Neural cell (in vitro differentiated cells): Measurements from ENCODE around the gene RNF19B. TPM values are rescaled to one million over a fixed set of nuclear protein-coding genes. Genes with fewer than 3 reads are reported as not detected.

Experiments
- H2AFZ ChIP-seq: fragments of 200-600, 300-800 bp; sonication (generic), shearing (Covaris generic); 2 replicates; pipeline ENCODE4 v1.6.0; 2014; ENCODE audit warnings: low read depth, mild to moderate bottlenecking, antibody characterized with exemption, low read length, moderate library complexity
- H3F3A ChIP-seq: fragments of 200-600 bp; shearing (Covaris generic); 2 replicates; pipeline ENCODE4 v1.6.1; 2016; ENCODE audit warnings: mild to moderate bottlenecking, moderate library complexity, mixed read lengths, antibody characterized with exemption, low read length; ENCODE audit not compliant: insufficient read depth, poor library complexity, severe bottlenecking
- H3K27ac ChIP-seq: fragments of 200-600, 300-800 bp; sonication (generic), shearing (Covaris generic); 2 replicates; pipeline ENCODE4 v1.5.1; 2014; ENCODE audit warnings: mild to moderate bottlenecking, low read length, moderate library complexity
- H3K27me3 ChIP-seq: fragments of 300-800, 200-600 bp; sonication (generic), shearing (Covaris generic); 2 replicates; pipeline ENCODE4 v1.6.0; 2014; ENCODE audit warnings: mild to moderate bottlenecking, low read depth, low read length, moderate library complexity; ENCODE audit not compliant: insufficient read depth
- H3K36me3 ChIP-seq: fragments of 300-800, 200-600 bp; sonication (generic), shearing (Covaris generic); 2 replicates; pipeline ENCODE4 v1.5.1; 2014; ENCODE audit warnings: mild to moderate bottlenecking, antibody characterized with exemption, low read length, moderate library complexity; ENCODE audit not compliant: insufficient read depth
- H3K4me2 ChIP-seq: fragments of 300-800, 200-600 bp; sonication (generic), shearing (Covaris generic); 2 replicates; pipeline ENCODE4 v1.6.0; 2014; ENCODE audit warnings: mild to moderate bottlenecking, low read length
- H3K4me3 ChIP-seq: fragments of 300-800, 200-600 bp; sonication (generic), shearing (Covaris generic); 2 replicates; pipeline ENCODE4 v1.5.1; 2014; ENCODE audit warnings: mild to moderate bottlenecking, low read length, moderate library complexity
- H3K79me2 ChIP-seq: fragments of 200-600 bp; shearing (Covaris generic); replicated peaks from 2 replicates; pipeline ENCODE4 v1.6.0; 2014; ENCODE audit warnings: mild to moderate bottlenecking, low read length, moderate library complexity; ENCODE audit not compliant: insufficient read depth
- H3K9ac ChIP-seq: fragments of 300-800, 200-600 bp; sonication (generic), shearing (Covaris generic); 2 replicates; pipeline ENCODE4 v1.6.1; 2016; ENCODE audit warnings: mild to moderate bottlenecking, low read length, mixed read lengths
- H3K9me2 ChIP-seq: fragments of 200-600 bp; shearing (Covaris generic); 2 replicates; pipeline ENCODE4 v1.6.1; 2016; ENCODE audit warnings: mild to moderate bottlenecking, low read length, mixed read lengths; ENCODE audit not compliant: insufficient read depth
- H3K9me3 ChIP-seq: fragments of 200-600, 300-800 bp; sonication (generic), shearing (Covaris generic); 2 replicates; pipeline ENCODE4 v1.6.1; 2016; ENCODE audit warnings: mild to moderate bottlenecking, mixed run types, low read length, moderate library complexity, mixed read lengths
- H4K20me1 ChIP-seq: fragments of 200-600 bp; shearing (Covaris generic); 2 replicates; pipeline ENCODE4 v1.6.1; 2016; ENCODE audit warnings: mild to moderate bottlenecking, mixed run types; ENCODE audit not compliant: insufficient read depth
- EP300 ChIP-seq: fragments of 450-650 bp; conservative IDR thresholded peaks from 2 replicates; pipeline ENCODE4 v1.6.1; 2014; ENCODE audit warnings: antibody characterized with exemption, mild to moderate bottlenecking, moderate library complexity; ENCODE audit not compliant: poor library complexity, severe bottlenecking
- EZH2 ChIP-seq: fragments of 200-600, 300-800 bp; shearing (Covaris generic), sonication (generic); IDR thresholded peaks from 2 replicates; pipeline ENCODE4 v1.6.1; 2014; ENCODE audit warnings: antibody characterized with exemption, low read length, borderline replicate concordance, mild to moderate bottlenecking; ENCODE audit not compliant: insufficient read depth, poor library complexity, severe bottlenecking
- MXI1 ChIP-seq: fragments of 450-650 bp; conservative IDR thresholded peaks from 2 replicates; pipeline ENCODE4 v1.6.1; 2014; ENCODE audit warnings: antibody characterized with exemption, mild to moderate bottlenecking; ENCODE audit not compliant: poor library complexity, severe bottlenecking
- POLR2AphosphoS5 ChIP-seq: IDR thresholded peaks from 2 replicates; pipeline ENCODE4 v1.6.1; 2012
- RAD21 ChIP-seq: fragments of 450-650 bp; conservative IDR thresholded peaks from 2 replicates; pipeline ENCODE4 v1.6.1; 2014; ENCODE audit warnings: antibody characterized with exemption, mild to moderate bottlenecking, moderate library complexity
- SMC3 ChIP-seq: fragments of 450-650 bp; conservative IDR thresholded peaks from 2 replicates; pipeline ENCODE4 v1.6.1; 2014; ENCODE audit warnings: antibody characterized with exemption, mild to moderate bottlenecking, moderate library complexity; ENCODE audit not compliant: poor library complexity
- TAF1 ChIP-seq: IDR thresholded peaks from 2 replicates; pipeline ENCODE4 v1.6.1; 2012; ENCODE audit warnings: low read depth
- polyA plus RNA-seq: library from polyadenylated mRNA; depleted of rRNA; stranded (reverse); fragments of >200 nt; gene quantifications from 2 replicates; pipeline ENCODE4 v1.2.3, GENCODE V29; 2014
- TF ChIP-seq, protein P1 (sequence below): fragments of 450-650 bp; IDR thresholded peaks from 2 replicates; pipeline ENCODE4 v1.5.1; 2014; ENCODE audit warnings: antibody characterized with exemption, mild to moderate bottlenecking, moderate library complexity; ENCODE audit not compliant: poor library complexity, severe bottlenecking
- TF ChIP-seq, protein P2 (sequence below): IDR thresholded peaks from 2 replicates; pipeline ENCODE4 v1.6.1; 2012; ENCODE audit warnings: borderline replicate concordance

The RNF19B gene
- polyA plus RNA-seq, 1 donor from 2014 or later: 22.1 TPM

DNA sequence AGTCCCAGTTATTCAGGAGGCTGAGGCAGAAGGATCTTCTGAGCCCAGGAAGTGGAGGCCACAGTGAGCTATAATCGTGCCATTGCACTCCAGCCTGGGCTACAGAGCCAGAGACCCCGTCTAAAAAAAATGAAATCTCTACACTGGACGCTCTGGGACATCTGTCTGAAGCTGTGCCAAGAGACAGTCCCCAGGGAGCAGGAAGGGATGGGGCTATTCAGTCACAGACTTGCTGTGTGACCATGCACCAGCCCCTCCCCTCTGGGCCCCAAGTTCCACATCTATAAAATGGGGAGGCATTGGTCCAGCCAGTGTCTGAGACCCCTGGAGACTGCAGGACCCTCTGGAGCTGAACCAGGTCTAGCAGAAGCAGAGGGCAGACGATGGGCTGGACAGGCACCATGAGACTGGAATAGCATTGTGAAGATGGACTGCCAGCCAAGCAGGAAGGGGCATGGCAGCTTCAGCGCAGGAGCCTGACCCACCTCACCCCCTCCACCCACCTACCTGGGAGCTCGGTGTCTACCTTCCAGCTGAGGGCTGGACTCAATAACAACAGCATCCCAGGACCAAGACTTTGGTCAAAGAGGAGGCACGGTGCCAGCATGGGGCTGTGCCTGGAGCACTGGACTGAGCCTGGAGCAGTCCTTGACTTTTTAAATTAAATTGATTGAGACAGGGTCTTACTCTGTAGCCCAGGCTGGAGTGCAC is 64.9 kb downstream of the RNF19B start:
- Histone ChIP-seq H3K79me2 (no peaks in the 10 kb centered on the region), H3K9me2 (no peaks in the 10 kb centered on the region), H2AFZ (no peak overlapping the region), H4K20me1 (no peaks in the 10 kb centered on the region), H3K27ac (no peak overlapping the region), H3K4me3 (no peak overlapping the region), H3K4me2 (no peak overlapping the region), H3K9ac (no peak overlapping the region), H3F3A (no peaks in the 10 kb centered on the region), H3K27me3 (peaks cover 36% of the 10 kb centered on the region), H3K9me3 (no peaks in the 10 kb centered on the region), H3K36me3 (no peaks in the 10 kb centered on the region)
- TF ChIP-seq SMC3 (no peak), POLR2AphosphoS5 (no peak), MXI1 (no peak), RAD21 (no peak), EP300 (no peak), EZH2 (no peak), TAF1 (no peak)
- TF ChIP-seq, protein P1, sequence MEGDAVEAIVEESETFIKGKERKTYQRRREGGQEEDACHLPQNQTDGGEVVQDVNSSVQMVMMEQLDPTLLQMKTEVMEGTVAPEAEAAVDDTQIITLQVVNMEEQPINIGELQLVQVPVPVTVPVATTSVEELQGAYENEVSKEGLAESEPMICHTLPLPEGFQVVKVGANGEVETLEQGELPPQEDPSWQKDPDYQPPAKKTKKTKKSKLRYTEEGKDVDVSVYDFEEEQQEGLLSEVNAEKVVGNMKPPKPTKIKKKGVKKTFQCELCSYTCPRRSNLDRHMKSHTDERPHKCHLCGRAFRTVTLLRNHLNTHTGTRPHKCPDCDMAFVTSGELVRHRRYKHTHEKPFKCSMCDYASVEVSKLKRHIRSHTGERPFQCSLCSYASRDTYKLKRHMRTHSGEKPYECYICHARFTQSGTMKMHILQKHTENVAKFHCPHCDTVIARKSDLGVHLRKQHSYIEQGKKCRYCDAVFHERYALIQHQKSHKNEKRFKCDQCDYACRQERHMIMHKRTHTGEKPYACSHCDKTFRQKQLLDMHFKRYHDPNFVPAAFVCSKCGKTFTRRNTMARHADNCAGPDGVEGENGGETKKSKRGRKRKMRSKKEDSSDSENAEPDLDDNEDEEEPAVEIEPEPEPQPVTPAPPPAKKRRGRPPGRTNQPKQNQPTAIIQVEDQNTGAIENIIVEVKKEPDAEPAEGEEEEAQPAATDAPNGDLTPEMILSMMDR: no peak
- TF ChIP-seq, protein P2, sequence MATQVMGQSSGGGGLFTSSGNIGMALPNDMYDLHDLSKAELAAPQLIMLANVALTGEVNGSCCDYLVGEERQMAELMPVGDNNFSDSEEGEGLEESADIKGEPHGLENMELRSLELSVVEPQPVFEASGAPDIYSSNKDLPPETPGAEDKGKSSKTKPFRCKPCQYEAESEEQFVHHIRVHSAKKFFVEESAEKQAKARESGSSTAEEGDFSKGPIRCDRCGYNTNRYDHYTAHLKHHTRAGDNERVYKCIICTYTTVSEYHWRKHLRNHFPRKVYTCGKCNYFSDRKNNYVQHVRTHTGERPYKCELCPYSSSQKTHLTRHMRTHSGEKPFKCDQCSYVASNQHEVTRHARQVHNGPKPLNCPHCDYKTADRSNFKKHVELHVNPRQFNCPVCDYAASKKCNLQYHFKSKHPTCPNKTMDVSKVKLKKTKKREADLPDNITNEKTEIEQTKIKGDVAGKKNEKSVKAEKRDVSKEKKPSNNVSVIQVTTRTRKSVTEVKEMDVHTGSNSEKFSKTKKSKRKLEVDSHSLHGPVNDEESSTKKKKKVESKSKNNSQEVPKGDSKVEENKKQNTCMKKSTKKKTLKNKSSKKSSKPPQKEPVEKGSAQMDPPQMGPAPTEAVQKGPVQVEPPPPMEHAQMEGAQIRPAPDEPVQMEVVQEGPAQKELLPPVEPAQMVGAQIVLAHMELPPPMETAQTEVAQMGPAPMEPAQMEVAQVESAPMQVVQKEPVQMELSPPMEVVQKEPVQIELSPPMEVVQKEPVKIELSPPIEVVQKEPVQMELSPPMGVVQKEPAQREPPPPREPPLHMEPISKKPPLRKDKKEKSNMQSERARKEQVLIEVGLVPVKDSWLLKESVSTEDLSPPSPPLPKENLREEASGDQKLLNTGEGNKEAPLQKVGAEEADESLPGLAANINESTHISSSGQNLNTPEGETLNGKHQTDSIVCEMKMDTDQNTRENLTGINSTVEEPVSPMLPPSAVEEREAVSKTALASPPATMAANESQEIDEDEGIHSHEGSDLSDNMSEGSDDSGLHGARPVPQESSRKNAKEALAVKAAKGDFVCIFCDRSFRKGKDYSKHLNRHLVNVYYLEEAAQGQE: no peak

DNA sequence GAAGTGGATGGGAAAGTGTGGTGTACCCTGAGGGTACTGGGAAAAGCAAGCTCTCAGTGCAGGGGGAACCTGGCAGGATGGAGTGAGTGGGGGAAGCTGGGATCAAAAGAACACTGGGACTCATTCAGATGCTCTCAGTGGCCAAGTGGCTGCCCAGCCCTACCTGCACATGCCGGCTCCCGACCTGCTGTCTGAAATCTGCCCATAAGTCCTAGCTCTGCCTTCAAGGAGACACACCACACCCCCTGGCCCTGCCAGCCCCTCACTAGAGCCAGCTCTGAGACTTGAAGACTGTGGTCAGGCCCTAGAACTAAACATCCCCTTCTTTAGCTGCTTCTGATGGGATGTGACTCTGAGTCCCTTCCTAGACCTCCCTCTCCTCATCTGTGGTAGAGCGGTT is 65.7 kb downstream of the RNF19B start:
- Histone ChIP-seq H3K36me3 (no peaks in the 10 kb centered on the region), H2AFZ (no peak overlapping the region), H3K27ac (no peak overlapping the region), H3K4me2 (no peak overlapping the region), H4K20me1 (no peaks in the 10 kb centered on the region), H3K9me2 (no peaks in the 10 kb centered on the region), H3K9me3 (no peaks in the 10 kb centered on the region), H3K79me2 (no peaks in the 10 kb centered on the region), H3F3A (no peaks in the 10 kb centered on the region), H3K27me3 (peaks cover 36% of the 10 kb centered on the region), H3K9ac (no peak overlapping the region), H3K4me3 (no peak overlapping the region)
- TF ChIP-seq POLR2AphosphoS5: no peak
- no peak for TF ChIP-seq MXI1
- TF ChIP-seq, protein P2: no peak
- TF ChIP-seq, protein P1: no peak
- TF ChIP-seq SMC3: no peak
- TF ChIP-seq EP300: no peak
- no peak for TF ChIP-seq TAF1
- TF ChIP-seq EZH2: no peak
- TF ChIP-seq RAD21: no peak
